ENCODE data around the gene CNTN5.

The CNTN5 gene

GRCh38 chr11:99932684-99933083, 911.9 kb downstream of the CNTN5 start:
- no peak for DNase-seq (ENCODE audit: low spot score)

- no peak for DNase-seq (ENCODE audit: low spot score)
Observed at GRCh38 chr11:99934008-99934407, 913.3 kb downstream of the CNTN5 start.

GRCh38 chr11:99937330-99937729, 916.6 kb downstream of the CNTN5 start:
- no peak for DNase-seq (ENCODE audit: low spot score)

GRCh38 chr11:99952816-99953215, 932.1 kb downstream of the CNTN5 start:
- DNase-seq (ENCODE audit: low spot score) = no peak

GRCh38 chr11:99960536-99960935, 939.8 kb downstream of the CNTN5 start:
- no peak for DNase-seq (ENCODE audit: low spot score)

GRCh38 chr11:99968336-99968735, 947.6 kb downstream of the CNTN5 start:
- no peak for DNase-seq (ENCODE audit: low spot score)

GRCh38 chr11:99973993-99974392, 953.2 kb downstream of the CNTN5 start:
- DNase-seq (ENCODE audit: low spot score) = no peak

GRCh38 chr11:99979042-99979441, 958.3 kb downstream of the CNTN5 start:
- DNase-seq (ENCODE audit: low spot score) = no peak

- no peak for DNase-seq (ENCODE audit: low spot score)
Observed at GRCh38 chr11:99987821-99988470, 967.2 kb downstream of the CNTN5 start.

GRCh38 chr11:99988471-99988837, 967.7 kb downstream of the CNTN5 start:
- DNase-seq (ENCODE audit: low spot score) = no peak

- DNase-seq (ENCODE audit: low spot score) = no peak
Observed at GRCh38 chr11:100003985-100004384, 983.2 kb downstream of the CNTN5 start.

- no peak for DNase-seq (ENCODE audit: low spot score)
Observed at GRCh38 chr11:100004541-100004940, 983.8 kb downstream of the CNTN5 start.

GRCh38 chr11:100008417-100008816, 987.7 kb downstream of the CNTN5 start:
- DNase-seq (ENCODE audit: low spot score) = no peak

GRCh38 chr11:100009728-100010127, 989.0 kb downstream of the CNTN5 start:
- no peak for DNase-seq (ENCODE audit: low spot score)

GRCh38 chr11:100010393-100010792, 989.6 kb downstream of the CNTN5 start:
- DNase-seq (ENCODE audit: low spot score) = no peak

GRCh38 chr11:100011697-100012096, 990.9 kb downstream of the CNTN5 start:
- no peak for DNase-seq (ENCODE audit: low spot score)

- no peak for DNase-seq (ENCODE audit: low spot score)
Observed at GRCh38 chr11:100013011-100013410, 992.3 kb downstream of the CNTN5 start.

- no peak for DNase-seq (ENCODE audit: low spot score)
Observed at GRCh38 chr11:100031973-100032372, 1011.2 kb downstream of the CNTN5 start.

GRCh38 chr11:100061006-100061405, 1040.3 kb downstream of the CNTN5 start:
- no peak for DNase-seq (ENCODE audit: low spot score)

- DNase-seq (ENCODE audit: low spot score) = no peak
Observed at GRCh38 chr11:100066399-100066798, 1045.7 kb downstream of the CNTN5 start.

GRCh38 chr11:100068116-100068515, 1047.4 kb downstream of the CNTN5 start:
- no peak for DNase-seq (ENCODE audit: low spot score)

GRCh38 chr11:100072131-100072530, 1051.4 kb downstream of the CNTN5 start:
- DNase-seq (ENCODE audit: low spot score) = no peak

GRCh38 chr11:100080381-100080780, 1059.6 kb downstream of the CNTN5 start:
- DNase-seq (ENCODE audit: low spot score) = no peak

- DNase-seq (ENCODE audit: low spot score) = no peak
Observed at GRCh38 chr11:100080821-100081220, 1060.1 kb downstream of the CNTN5 start.

- no peak for DNase-seq (ENCODE audit: low spot score)
Observed at GRCh38 chr11:100093698-100094097, 1072.9 kb downstream of the CNTN5 start.
